Stimulated activated CD4-positive, alpha-beta T cell treated with anti-CD3 and anti-CD28 coated beads, Interleukin-12 subunit alpha, Interleukin-12 subunit beta, amount 100 ng/mL, for 4 hours (primary cell): ENCODE results near the gene MACO1.
A peak's percentile ranks its signal among the peaks of the same experiment; 100 is the strongest.
"Not testable (repeated sequence)": the region's sequence is repeated elsewhere in the genome, so short reads cannot be mapped to it uniquely, and the experiment has no call there.

ENCODE experiments used
- DNase-seq: peaks from one replicate; pipeline ENCODE4 v3.0.0-alpha.2; 2020

MACO1 gene

DNA sequence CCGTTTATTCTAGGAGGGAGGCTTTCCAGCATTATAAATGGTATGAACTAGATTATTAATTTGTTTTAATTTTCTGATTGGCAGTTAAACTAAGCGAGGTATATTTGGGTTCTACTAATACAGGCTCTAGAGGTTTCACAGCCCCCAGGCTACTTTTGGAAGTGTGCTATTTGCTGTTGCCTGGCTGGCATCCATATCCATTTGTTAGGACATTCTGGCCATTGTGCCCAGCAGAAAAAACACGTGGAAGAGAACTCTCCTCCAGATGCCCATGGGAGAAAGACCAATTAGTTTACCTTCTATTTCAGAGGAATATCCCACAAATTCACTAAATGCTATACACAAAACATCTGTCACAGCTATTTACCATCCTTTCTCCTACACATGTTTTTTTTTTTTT lies 29.3 kb downstream of the MACO1 start:
- no peak for DNase-seq

DNA sequence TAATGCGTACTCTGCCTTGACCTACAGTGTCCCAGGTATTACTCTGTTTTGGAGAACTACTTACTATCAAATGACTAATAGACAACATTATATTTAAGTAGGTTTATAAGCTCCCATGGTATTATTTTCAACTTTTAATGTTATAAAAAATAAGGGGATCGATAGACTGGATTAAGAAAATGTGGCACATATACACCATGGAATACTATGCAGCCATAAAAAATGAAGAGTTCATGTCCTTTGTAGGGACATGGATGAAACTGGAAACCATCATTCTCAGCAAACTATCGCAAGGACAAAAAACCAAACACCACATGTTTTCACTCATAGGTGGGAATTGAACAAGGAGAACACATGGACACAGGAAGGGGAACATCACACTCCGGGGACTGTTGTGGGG lies 30.1 kb downstream of the MACO1 start:
- not testable (repeated sequence) for DNase-seq

DNA sequence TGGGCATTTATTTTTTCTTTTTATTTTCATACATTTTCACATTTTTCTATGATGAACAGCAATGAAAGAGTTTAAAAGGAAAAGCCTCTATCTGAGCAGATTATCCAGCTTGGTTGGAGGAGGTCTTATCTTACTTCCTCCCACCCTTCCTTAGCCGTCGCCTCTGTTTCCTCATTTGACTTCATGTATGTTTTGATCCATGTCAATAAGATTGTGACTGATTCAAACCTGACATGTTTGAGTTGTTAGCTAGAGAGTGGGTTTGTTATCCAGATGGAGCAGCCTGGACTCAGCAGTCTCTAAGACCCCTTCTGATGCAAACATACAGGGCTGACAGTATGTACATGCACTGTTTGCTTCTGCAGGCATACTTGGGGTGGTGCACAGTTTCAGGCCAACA lies 31.2 kb downstream of the MACO1 start:
- no peak for DNase-seq

DNA sequence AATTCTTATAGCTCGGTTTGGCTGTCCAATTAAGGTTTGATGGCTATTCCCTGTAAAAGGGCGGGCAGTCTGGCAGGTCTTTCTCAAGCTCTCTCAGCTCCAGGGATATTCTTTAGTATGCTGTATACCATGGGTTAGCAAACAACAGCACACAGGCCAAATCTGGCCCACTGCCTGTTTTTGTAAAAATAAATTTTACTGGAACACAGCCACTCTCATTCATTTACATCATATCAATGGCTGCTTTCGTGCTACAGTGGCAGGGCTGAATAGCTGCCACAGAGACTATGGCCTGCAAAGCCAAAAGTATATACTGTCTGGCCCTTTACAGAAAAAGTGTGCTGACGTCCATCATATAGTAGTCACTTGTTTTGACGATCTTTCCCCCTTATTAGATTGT lies 32.0 kb downstream of the MACO1 start:
- no peak for DNase-seq

DNA sequence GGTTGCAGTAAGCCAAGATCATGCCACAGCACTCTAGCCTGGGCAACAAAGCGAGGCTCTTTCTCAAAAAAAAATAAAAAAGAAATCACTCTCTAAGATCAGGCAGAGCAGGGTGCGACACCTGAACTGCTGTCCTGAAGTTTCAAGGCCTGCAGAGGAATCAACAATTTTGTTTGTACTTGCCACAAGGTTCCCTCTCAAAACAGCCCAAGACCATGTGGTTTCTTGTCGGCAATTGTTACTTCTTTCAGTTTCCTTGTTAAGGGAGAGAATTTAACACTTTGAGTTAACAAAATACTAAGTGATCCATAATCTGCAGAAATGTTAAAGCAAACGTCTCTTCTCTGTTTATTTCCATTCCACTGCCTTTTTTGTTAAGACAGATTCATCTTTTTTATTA lies 36.5 kb downstream of the MACO1 start:
- DNase-seq: no peak

DNA sequence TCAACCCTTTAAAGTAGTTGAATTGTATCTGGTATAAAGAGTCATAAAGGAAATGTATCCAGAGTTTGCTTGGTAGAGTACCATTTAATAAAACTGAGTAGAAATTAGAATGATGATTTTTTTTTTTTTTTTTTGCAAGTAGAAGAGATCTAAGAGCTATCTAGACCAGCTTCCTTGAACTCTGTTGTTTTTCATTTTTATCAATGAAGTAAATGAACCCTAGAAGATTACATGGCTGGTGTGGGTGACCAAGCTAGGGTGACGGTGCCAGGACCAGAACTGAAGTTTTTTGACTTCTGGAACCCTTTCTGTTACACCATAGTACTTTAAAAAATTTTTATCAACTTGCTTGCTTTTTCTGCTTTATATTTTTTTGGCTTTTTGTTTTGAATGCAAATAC lies 36.9 kb downstream of the MACO1 start:
- DNase-seq: no peak

DNA sequence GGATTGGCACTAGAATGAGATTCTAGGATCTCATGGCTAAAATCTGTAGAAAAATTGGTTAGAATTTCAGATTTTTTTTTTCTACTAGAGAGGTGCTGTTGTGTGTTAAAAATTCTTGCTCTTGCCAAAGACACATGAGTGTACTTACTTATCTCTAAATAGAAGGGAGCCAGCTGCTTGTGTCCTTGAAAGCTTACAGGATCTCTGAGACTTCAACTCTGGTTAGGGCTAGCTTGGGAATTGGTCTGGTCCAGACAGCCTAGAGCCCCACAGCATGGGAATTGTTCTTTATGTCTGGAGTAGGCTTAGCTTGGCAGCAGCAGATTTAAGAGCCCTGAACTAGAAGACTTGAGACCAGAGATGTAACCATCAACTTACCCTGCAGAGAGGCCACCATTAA lies 37.3 kb downstream of the MACO1 start:
- no peak for DNase-seq

DNA sequence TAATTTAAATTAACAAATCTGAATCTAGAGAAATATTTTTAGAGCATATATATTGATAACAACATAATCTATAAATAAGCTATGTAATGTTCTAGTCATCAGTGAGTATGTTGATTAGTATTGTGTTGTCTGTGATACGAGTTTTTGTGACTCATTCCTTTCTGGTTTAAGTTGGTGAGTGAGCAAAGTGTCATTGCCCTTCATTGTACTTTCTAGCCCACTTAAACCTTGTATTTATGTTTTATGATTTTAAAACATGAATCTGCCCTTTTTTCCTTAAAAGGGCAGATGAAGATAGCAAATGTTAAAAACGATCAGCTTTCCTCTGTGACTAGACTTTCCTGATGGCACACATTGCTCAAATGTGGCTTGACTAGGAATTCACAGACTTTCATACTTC lies 38.5 kb downstream of the MACO1 start:
- DNase-seq: no peak

DNA sequence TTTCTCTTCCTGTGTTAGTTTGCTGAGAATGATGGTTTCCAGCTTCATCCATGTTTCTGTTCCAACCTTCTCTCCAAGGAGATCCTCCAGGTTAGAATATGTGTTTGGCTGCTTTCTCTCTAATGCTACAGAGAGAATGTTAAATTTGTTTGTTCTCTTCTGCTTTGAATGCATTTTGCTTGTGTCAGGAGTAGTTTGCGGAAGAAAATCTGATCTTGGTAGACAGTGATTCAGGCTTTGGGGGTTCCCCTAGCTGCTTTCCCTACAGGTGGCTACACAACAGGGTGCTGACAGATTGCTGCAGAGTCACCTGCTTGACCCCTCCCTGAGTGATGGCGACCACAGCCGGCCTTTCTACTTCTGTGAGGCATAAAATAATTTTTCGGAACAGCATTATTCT lies 41.8 kb downstream of the MACO1 start:
- no peak for DNase-seq

DNA sequence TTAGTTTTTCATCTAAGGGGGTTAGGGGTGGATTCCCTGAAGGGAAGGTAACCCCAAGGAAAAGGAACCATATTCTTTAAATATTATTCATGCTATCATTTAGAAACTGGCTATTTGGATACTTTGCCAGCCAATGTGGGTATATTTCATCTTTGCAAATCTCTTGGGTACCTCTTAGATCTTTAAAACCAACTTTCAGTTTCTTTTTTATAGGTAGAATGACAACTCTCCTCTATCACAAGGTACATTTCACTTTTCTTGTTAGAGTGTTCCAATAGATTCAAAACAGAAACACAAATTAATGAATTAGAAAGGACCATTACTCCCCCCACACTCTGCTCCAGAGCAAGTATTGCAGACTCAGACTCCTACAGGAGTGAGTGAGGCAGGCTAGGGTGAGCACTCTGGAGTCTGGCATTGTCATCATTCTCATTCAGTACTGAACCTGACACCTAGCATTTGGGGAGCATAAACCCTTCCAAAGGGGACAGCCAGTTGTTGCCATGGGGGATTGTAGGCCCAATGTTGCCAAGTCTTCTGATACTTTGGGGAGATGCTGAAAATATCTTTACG lies 43.0 kb downstream of the MACO1 start:
- DNase-seq: no peak

DNA sequence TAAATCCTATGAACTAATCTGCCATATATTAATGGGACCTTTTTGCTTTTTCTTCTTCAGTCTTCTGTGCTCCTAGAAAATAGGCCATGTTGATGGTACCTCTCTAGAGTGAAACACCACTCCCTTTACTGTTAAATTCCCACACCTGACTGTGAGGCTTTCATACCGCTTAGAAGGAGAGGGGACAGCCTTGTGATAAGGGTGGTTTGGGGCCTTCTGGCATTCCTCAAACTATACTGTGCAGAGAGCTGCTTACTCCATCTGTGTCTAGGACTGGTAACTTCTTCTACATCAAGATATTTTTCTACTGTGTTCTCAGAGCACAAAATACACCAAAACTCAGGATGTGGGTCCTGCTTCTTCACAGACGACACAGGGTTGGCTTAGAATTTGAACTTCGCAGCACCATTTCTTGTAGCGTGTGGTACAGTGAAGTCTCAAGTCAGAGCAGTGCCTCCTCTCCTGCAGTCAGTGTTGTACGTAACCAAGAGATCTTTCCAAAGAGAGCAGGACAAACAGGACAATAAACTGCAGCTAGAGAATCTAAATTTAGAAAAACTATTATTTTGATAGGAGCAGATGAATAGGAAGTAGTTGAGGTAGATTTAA lies 43.8 kb downstream of the MACO1 start:
- no peak for DNase-seq

DNA sequence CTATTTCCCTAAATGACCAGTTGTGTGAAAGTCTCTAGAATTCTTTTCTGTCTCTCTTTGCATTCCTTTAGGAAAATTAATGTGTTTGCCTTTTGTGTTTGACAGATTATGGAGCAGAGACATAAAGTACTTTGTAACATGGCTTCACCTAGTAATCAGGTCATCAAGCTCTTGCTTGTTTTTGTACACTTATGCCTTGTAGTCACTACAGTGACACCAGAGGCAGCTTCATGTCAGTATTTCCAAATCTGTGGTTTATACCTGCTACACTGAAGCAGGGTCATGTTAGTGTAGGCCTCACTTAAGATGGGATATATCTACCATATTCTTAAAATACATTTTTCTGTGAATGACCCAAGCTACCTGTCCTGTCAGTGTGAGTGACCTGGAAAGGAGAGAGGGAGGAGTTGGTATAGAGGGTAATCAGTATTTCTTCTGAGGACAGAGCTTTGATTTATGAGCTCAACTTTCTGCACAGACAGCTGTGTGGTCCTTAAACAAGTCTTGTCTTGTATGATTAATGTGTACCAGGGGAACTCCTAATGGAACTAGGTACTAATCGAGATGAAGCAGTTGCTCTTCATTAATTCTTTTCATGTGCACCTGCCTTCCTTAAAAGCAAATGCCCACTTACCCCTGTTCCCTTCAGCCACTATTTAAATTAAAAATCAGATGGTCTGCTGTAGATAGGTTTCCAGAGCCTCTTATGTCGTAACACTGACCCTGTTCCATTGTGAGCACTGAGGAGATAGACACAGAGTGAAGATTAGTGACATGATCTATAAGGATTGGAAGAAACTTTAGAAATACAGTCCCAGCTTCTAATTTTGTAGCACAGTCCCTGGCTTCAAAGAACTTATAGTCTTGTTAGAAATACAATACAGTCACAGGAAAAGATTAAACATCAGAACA lies 45.7 kb downstream of the MACO1 start:
- no peak for DNase-seq

DNA sequence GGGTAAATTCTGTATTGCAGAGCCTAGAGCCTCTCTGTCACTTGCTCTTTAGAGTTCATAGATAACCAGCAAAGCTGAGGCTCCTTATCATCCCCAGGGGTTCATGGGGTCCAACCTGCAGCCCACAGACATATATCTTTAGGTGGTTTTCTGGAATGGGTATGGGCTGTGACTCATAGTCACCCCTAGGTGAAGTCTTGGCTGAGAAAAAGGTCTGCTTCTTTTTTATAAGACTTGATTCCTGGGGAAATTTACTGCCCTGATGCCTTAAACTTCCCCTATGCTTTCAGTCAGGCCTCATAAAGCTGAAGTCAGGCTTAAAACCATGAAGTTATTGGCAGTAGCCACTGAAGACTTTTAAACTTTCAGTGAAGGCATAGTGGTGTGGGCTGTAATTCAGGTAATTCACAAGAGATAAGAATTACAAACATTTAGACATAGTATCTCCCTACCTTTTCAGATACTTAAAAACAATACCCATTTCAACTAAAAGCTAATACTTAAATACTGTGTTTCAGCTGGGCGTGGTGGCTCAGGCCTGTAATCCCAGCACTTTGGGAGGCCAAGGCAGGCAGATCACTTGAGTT lies 46.8 kb downstream of the MACO1 start:
- DNase-seq: no peak

DNA sequence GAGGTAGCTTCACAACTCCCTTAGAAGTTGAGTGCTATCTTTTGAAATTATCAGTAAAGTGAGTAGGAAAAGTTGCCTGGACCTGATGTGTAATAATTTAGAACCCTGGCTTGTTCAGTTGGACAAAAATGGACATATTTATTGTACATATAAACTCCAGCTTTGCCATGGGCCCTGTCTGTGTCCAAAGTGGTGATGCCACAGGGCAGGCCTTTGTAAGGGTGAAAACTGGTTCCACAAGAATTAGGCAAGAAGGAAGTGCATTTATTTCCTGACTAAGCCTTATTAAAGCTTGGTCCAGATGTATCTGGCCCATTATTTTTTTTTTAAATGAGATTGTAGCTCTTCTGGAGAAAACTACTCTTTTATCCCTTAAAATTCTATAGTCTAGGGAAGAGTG lies 47.9 kb downstream of the MACO1 start:
- DNase-seq: no peak

DNA sequence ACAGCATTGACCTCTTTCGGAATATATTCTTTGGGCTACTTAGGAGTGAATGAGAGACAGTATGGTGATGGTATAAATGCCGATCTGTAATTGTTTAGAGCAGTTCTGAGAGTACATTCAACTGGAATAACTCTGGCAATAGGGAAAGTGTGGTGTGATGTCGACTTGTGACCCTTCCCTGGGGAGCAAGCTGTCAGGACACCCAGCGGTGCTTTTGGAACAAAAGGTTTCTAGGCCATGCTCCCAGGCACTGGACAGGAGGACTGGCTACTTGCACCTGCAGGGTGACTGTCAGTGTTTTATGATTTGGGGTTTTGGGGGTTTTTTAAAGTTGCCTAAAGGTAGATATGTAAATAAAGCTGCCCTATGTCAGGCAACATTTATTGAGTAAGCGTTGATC lies 50.9 kb downstream of the MACO1 start:
- DNase-seq: no peak

DNA sequence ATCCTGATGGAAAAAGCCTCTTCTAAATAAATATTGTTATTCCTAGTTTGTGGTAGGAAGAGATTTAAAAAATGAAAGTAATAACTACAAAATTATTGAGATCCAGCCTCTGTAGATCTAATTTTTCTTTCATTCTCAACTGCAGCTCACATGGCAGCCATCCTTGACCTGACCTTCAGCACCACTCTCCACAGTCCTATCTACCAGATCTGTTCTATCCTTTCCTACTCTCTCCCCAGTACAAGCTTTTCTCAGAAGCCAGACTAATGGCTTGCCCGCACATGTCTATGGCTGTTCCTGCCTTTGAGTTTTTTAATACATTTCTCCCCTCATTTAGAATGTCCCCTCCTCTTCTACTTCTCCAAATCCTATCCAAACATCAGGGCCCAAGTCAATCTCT lies 51.5 kb downstream of the MACO1 start:
- DNase-seq: no peak

DNA sequence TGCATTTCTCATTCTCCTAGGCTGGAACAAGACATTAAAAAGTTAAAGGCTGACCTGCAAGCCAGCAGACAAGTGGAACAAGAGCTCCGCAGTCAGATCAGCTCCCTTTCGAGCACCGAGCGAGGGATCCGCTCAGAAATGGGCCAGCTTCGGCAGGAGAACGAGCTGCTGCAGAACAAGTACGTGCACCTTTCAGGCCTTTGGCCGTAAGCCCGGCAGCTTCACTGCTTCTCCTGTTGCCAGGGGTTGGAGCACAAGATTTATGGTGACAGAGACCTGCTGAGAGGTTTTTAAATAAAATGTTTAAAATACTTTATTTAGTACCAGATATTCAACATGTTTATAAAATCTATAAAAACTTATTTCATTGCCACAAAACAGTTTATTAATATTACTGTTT lies 53.4 kb downstream of the MACO1 start:
- DNase-seq: no peak

DNA sequence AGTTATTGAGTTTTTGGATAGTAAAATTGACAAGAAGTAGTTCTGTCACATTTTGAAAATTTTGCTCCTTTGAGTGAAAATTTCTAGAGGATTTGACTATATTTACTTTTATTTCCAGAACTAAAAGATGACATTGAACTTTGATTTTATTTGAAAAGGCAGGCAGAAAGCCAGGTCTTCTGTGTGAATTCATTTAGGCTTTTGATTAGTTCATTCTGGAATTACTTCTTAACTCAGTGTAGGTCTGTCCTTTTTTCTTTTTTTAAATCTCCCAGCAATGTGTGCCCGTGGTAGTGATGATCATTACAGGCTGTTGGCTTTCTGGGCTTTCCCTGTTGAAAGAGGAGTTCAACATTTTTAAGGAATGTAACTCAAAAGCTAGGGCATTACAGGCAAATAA lies 53.8 kb downstream of the MACO1 start:
- no peak for DNase-seq

DNA sequence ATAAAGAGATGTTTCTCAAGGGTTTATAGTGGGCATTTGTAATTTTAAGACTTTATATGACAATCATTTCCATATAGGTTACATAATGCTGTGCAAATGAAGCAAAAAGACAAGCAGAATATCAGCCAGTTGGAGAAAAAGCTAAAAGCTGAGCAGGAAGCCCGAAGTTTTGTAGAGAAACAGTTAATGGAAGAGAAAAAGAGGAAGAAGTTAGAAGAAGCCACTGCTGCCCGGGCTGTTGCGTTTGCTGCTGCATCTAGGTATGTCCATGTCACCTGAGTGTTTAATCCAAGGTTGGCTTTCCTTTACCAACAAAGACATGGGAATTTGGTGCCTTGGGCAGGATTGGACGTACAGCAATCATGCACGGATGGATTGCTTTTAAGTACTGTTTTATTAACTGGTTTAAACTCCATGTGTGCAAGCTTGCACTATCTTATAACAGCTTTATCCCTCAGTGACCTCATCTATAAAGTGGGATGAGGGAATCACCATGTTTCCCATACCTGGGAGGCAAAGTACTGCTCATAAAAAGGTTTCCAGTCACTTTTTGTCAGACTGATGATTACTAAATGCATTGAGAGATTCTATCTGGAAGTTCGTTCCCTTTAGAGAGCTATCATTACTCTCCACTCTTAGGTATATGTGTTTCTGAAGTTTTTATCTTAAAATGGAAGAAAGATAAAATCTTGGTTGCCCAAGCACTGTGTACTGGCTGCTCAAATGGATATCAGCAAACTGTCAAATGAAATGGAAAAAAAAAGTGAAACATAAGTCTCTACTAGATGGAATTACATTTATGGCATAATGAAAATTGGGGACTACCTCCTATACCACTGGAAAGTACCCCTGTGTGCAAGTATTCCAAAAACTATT lies 55.1 kb downstream of the MACO1 start:
- no peak for DNase-seq

DNA sequence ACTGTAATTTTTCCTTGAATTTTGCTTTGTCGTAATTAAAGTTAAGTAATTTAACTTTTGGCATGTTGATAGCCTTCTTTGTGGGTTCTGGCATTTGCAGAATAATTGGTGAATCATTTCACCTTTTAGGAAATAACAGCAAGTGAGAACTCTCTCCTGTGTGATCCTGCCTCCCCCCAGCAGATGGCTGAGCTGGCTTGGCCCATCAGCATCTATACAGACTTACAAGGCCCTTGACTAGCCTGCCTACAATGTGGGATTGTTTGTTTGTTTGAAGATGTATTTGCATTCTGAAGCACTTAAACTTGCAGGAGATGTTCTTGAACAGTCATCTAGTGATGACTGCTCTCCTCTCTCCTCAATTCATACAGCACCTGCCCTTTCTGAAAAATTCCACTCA lies 55.9 kb downstream of the MACO1 start:
- DNase-seq: no peak

DNA sequence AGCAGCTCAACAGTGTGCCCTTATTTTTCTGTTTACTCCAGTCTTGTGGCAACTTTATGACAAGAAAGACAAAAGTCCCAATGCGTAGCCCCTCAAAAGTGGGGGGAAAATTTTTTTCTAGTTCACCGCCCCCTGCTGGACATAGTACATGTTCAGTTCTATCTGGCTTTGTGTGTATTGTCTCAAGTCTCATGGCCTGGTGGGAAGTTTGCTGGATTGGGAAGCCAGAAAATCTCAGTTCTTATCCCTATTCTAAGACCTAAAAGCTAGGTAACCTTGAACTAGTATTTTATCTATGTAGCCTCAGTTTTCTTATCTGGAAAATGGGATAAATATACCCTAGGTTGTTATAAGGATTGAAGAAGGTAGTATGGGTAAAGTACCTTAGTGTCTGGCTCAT lies 56.9 kb downstream of the MACO1 start:
- peak; percentile 19 for DNase-seq

DNA sequence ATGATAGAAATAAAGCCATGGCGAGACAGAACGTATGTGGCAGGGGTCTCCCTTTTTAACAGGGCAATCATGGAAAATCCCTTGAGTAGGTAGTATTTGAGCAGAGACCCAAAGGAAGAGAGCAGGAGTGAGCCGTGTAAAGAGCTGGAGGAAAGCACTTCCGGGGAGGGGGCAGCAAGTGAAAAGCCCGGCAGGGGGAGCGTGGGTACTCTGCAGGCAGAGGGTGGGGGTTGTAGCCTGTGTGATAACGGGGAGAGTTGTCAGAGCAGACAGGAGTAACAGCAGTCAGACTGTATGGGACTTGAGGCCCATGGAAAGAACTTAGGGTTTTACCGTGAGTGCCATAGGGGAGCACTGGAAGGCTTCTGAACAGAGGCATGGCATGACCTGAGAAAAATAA lies 61.6 kb downstream of the MACO1 start:
- DNase-seq: no peak

DNA sequence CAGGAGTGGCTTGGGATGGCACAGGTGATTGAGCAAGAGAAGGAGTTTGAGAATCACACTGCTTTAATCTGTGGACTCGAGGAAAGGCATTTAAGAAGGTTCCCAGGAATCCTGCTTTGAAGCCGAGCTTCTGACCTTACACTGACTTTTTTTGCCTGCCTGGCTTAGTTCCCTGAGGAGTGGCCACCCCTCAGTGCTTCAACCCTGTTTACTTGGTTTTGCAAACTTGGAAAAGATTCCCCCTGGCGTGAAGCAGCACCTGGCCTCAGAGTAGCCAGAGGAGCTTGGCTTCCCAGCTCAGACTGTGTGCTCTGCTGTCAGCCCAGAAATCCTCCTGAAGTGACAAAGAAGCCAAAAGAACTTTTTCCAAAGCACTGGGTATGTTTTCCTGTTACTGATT lies 64.3 kb downstream of the MACO1 start:
- DNase-seq: no peak
